HL-60 (cell line): ENCODE measurements around the gene ADM2.
A peak's percentile ranks its signal among the peaks of the same experiment; 100 is the strongest.

Source experiments
- DNase-seq, 2 experiments: peaks; one replicate each; pipeline ENCODE4 v3.0.0-alpha.2; 2010 to 2020; ENCODE audit warnings: low read depth in 1 of 2, low spot score in 1 of 2
- H3K27ac ChIP-seq: fragments of 250-450 bp; sonication (Bioruptor Pico); replicated peaks from 2 replicates; pipeline ENCODE4 v1.5.1; 2020; ENCODE audit warnings: mild to moderate bottlenecking, moderate library complexity
- H3K27me3 ChIP-seq: fragments of 250-450 bp; sonication (Bioruptor Pico); 2 replicates; pipeline ENCODE4 v1.5.1; 2021; ENCODE audit warnings: mild to moderate bottlenecking, moderate library complexity; ENCODE audit not compliant: insufficient read depth, poor library complexity, severe bottlenecking
- H3K4me3 ChIP-seq: replicated peaks from 2 replicates; pipeline ENCODE4 v1.5.1; 2011; ENCODE audit warnings: mild to moderate bottlenecking, control low read depth, low read length; ENCODE audit not compliant: insufficient read depth
- CTCF ChIP-seq: IDR thresholded peaks from one replicate; pipeline ENCODE4 v1.5.1; 2011; ENCODE audit warnings: low read length, control low read depth, inconsistent platforms; ENCODE audit not compliant: insufficient read depth
- GABPA ChIP-seq: IDR thresholded peaks from 2 replicates; pipeline ENCODE4 v1.6.1; 2012; ENCODE audit warnings: low read depth
- POLR2AphosphoS5 ChIP-seq: IDR thresholded peaks from 2 replicates; pipeline ENCODE4 v1.6.1; 2012; ENCODE audit warnings: low read depth
- SPI1 ChIP-seq: IDR thresholded peaks from 2 replicates; pipeline ENCODE4 v1.6.1; 2012; ENCODE audit warnings: low read depth, mild to moderate bottlenecking, borderline replicate concordance
- TF ChIP-seq, protein P1 (sequence below): IDR thresholded peaks from 2 replicates; pipeline ENCODE4 v1.6.1; 2012; ENCODE audit warnings: low read depth; ENCODE audit not compliant: insufficient replicate concordance

The ADM2 gene

GRCh38 chr22:50507421-50507990 lies 26.2 kb downstream of the ADM2 start, which contains the start of gene LMF2:
Gene LMF2, minus strand, starts transcription at chr22:50507702. Its CDS starts 27 bp downstream, at chr22:50507675.
- peak; percentile 67 to 85 for DNase-seq
- TF ChIP-seq CTCF (no peak), POLR2AphosphoS5 (peak; percentile 8; the same call in 1 of the 2 replicates)
- peak within 1 kb of the TSS; percentile 81 for H3K4me3 ChIP-seq
- peak within 1 kb of the TSS; percentile 91 for H3K27ac ChIP-seq
- no peaks in the 10 kb centered on the region for H3K27me3 ChIP-seq

- TF ChIP-seq, protein P1, sequence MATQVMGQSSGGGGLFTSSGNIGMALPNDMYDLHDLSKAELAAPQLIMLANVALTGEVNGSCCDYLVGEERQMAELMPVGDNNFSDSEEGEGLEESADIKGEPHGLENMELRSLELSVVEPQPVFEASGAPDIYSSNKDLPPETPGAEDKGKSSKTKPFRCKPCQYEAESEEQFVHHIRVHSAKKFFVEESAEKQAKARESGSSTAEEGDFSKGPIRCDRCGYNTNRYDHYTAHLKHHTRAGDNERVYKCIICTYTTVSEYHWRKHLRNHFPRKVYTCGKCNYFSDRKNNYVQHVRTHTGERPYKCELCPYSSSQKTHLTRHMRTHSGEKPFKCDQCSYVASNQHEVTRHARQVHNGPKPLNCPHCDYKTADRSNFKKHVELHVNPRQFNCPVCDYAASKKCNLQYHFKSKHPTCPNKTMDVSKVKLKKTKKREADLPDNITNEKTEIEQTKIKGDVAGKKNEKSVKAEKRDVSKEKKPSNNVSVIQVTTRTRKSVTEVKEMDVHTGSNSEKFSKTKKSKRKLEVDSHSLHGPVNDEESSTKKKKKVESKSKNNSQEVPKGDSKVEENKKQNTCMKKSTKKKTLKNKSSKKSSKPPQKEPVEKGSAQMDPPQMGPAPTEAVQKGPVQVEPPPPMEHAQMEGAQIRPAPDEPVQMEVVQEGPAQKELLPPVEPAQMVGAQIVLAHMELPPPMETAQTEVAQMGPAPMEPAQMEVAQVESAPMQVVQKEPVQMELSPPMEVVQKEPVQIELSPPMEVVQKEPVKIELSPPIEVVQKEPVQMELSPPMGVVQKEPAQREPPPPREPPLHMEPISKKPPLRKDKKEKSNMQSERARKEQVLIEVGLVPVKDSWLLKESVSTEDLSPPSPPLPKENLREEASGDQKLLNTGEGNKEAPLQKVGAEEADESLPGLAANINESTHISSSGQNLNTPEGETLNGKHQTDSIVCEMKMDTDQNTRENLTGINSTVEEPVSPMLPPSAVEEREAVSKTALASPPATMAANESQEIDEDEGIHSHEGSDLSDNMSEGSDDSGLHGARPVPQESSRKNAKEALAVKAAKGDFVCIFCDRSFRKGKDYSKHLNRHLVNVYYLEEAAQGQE: peak; percentile 65
- TF ChIP-seq GABPA: peak; percentile 46; the same call in 1 of the 2 replicates
- no peak for TF ChIP-seq SPI1
- TF ChIP-seq POLR2AphosphoS5: peak; percentile 87
- no peak for TF ChIP-seq CTCF
- DNase-seq: peak; percentile 92 to 96
- Histone ChIP-seq H3K27me3 (no peaks in the 10 kb centered on the region), H3K27ac (peak within 1 kb of the TSS; percentile 91), H3K4me3 (peak within 1 kb of the TSS; percentile 81)
These were observed 26.9 kb downstream of the ADM2 start, which contains the start of gene NCAPH2 for GRCh38 chr22:50507991-50508884. Gene NCAPH2, plus strand, starts transcription at chr22:50508224. Its CDS starts 114 bp downstream, at chr22:50508338.

GRCh38 chr22:50508897-50509296 lies 27.6 kb downstream of the ADM2 start:
- no peaks in the 10 kb centered on the region for H3K27me3 ChIP-seq
- DNase-seq: no peak
- H3K27ac ChIP-seq: peak overlapping the region; percentile 91
- TF ChIP-seq POLR2AphosphoS5 (no peak), SPI1 (no peak), CTCF (no peak), GABPA (no peak)
- TF ChIP-seq, protein P1: no peak
- H3K4me3 ChIP-seq: peak overlapping the region; percentile 67
